SHP77 treated with DMSO at 0.1 percent for 48 hours (cell line): ENCODE results near the gene USHBP1.
"Not testable (repeated sequence)": the region's sequence is repeated elsewhere in the genome, so short reads cannot be mapped to it uniquely, and the experiment has no call there.

Source experiments
- DNase-seq: peaks from one replicate; lab custom pipeline; 2025; lab: John Stamatoyannopoulos, UW

Gene USHBP1

GRCh38 chr19:17264641-17264979, at the start of gene USHBP1:
USHBP1 (minus strand) TSS chr19:17264745; CDS start chr19:17264299, 446 bp downstream.
- no peak for DNase-seq

- DNase-seq = no peak
Observed at GRCh38 chr19:17314007-17314593, 49.6 kb upstream of the USHBP1 start.

GRCh38 chr19:17312189-17313113, 47.9 kb upstream of the USHBP1 start:
- no peak for DNase-seq

DNA sequence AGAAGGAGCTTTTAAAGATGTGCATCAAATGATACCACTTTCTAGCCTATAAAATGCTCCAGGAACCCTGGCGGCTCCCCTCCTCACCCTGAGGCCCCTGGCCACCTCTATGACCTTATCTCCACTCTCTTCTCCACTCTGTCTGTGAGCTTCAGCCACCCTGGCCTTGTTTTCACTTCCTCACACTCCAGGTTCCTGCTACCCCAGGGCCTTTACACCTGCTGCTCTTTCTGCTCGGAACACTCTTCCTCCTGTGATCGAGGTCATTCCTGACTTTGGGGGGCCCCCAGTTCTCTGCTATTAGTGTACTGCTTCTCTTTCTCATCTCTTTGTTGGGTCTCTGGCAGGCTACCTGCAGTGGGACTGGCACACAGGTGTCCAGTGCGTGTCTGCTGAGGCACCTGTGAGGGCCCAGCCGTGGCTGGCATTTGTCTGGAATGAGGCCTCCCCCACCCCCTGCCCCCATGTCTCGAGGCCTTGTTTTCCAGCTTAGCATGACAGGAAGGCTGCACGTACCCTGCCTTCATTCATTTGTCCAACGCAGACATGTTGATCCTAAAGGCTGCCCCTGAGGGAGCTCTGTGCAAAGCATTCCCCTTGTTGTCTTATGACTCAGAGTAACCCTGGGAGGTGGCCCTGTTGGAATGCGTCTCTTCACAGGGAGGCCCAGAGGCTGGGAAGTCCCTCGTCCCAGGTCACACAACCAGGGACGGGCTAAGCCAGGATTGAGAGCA, 47.1 kb upstream of the USHBP1 start:
- DNase-seq = no peak

- no peak for DNase-seq
Observed at GRCh38 chr19:17309965-17310461, 45.5 kb upstream of the USHBP1 start.

DNA sequence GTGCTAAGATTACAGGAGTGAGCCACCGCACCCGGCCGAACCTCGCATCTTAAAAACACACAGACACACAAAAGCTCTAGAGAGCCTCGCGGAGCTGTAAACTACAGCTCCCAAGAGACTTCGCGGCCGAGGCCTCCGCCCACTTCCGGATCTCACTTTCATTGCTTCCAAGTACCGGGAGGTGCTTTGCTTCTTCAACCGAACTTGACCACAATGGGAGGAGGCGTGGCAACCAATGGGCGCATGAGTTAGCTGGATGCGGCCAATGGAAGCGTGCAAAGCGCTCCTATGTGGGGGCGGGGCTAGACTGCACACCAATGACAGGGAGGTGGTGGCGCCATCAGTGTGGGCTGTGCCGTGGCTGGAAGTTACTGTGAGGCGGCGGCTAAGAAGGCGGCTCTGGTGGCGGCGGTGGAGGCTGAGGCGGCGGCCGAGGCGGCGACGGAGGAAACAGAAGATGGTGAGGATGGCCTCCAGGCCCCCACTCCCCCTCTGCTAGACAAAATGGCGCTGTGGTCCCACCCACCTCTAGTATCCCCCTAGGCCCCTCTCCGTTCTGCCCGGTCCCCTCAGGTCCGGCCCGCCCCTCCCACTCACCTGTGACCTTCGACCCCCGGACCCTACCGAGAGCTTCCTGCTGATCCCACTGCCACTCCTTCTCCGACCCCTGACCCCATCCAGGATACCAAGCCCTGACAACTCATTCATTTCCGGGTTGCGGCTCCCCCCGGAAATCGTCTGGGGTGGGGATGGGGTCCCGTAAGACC, 44.8 kb upstream of the USHBP1 start, which contains the start of gene DDA1:
Gene DDA1, plus strand, starts transcription at position 366 of the 767 bp plus-strand sequence. Its CDS starts 92 bp downstream, at position 458.
- peak; percentile 97 for DNase-seq

DNA sequence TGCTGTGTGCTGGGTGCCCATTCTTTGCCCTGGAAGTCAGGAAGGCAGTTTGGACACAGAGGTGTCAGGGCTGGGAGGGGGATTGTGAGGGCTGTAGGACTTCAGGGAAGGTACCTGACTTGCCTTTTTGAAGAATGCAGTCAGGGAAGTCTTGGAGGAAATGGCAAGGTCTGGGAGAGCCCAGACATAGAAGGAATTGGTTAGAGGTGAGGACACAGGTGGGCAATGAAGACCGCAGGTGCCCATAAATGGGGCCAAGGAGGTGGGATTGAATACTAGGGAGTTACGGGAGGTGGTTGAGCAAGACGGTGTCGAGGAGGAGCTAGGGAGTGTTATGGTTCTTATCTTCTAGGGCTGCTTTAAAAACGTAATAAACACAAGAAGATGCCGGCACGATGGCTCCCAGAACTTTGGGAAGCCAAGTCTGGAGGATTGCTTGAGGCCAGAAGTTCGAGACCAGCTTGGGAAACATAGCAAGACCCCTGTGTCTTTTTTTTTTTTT, 43.4 kb upstream of the USHBP1 start:
- DNase-seq = no peak

DNA sequence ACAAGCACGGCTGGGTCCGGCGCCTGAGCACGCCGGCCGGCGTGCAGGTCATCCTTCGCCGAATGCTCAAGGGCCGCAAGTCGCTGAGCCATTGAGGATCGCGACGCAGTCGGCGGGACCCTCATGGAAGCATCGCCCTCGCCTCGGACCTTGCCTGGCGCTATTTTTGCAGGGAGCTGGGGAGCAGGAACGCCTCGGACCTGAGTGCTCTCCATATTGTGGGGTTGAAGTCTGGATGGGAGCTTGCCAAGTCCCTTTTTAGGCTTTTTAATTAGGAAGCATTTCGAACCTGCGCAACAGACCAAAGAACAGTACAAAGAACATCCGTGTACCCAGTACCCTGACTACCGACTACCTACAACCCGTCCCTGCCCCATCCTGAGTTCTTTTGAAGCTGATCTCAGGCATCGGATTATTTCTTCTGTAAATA, 41.8 kb upstream of the USHBP1 start:
- no peak for DNase-seq

DNA sequence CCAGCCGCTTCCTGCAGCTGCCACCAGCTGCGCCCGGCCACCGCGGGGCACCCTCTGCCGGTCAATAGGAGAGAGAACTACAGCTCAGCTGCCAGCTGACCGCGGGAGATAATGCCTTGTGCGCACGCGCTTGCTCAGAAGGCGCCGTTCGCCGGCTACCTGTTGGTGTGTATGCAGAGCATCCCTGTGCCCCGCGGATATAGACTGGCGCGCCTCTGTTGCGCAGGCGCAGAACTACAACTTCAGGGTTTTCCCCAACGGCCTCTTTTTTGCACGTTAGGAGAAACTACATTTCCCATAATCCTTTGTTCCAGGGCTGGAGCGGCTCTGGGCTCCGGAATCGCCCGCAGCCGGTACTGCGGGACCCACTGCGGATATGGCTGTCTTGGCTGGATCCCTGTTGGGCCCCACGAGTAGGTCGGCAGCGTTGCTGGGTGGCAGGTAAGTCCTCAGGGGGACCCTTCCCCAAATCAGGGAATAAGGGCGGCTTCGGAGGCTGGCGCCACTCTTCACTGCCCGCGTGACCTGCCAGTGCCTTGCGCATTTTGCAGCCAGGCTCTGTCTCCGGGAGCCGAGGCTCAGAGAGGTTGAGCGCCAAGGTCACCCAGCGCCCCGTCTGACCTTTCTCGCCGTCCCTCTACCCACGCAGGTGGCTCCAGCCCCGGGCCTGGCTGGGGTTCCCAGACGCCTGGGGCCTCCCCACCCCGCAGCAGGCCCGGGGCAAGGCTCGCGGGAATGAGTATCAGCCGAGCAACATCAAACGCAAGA, 41.2 kb upstream of the USHBP1 start, which contains the start of gene MRPL34:
Gene MRPL34, plus strand, starts transcription at position 356 of the 768 bp plus-strand sequence. Its CDS starts 21 bp downstream, at position 377.
- DNase-seq = peak; percentile 99

DNA sequence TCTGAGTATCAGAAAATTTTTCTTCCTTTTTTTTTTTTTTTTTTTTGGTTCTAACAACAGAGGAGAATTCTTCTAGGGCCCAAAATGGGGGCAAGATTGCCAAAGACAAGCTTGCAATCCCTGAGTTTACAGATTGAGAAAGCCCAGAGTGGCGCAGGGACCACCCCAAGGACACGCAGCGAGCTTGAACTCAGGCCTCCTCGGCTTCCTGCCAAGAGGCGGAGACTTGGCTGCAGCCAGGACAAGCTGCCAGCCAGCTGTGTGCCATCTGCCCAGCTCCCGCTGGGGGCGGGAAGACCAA, 40.6 kb upstream of the USHBP1 start:
- DNase-seq = no peak

- DNase-seq = peak; percentile 51
Observed at GRCh38 chr19:17304386-17305215, 40.1 kb upstream of the USHBP1 start.

DNA sequence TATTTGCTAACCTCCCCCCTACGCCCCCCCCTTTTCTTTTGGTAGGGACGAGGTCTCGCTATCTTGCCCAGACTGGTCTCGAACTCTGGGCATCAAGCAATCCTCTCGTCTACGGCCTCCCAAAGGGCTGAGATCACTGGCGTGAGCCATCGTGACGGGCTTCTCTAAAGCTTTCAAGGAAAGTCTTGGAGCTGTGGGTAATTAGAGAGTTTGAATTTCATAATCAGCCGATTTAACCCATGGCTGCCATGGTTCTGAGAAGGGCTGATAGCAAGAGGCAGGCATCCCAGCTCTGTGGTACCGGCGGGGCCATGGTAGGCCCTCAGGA, 39.4 kb upstream of the USHBP1 start:
- DNase-seq = no peak

DNA sequence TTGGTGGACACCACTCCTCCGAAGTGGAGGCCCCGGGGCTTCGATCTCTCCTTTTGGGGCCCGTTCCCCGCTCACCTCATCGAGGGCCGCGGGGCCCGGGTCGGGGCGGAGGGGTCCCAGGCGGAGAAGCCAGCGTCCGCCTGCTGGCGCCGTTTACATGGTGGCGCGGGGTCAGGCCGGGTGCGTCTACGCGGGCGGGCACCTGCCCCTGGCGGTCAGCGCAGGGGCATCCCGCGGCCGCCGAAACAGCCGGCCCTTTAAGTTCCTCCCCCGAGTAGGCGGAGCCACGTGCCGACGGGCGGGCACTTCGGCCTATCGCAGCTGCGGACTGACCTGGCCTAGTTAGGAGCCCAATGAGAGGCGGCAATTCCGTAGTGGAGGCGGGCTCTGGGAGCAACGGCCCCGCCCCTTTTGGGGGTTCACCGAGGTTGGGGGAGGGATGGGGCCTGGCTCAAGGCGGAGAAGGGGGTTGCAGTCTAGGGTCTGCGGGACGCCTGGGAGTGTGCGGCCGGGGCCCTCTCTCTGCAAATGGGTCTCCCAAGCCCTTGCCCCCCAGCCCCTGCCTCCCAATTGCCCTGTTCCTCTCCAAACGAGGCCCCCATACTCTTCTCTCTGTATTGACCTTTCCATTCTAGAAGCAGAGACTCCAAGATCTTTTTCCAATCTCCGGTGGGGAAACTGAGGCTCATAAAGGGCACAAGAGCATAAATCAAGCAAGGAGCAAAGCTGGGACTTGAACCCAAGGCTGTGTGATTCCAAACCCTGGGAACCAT, 38.8 kb upstream of the USHBP1 start, which contains the start of gene ABHD8:
Gene ABHD8, minus strand, starts transcription at position 259 of the 773 bp plus-strand sequence. CDS start 1,809 bp downstream, outside the sequence.
- peak; percentile 90 for DNase-seq

DNA sequence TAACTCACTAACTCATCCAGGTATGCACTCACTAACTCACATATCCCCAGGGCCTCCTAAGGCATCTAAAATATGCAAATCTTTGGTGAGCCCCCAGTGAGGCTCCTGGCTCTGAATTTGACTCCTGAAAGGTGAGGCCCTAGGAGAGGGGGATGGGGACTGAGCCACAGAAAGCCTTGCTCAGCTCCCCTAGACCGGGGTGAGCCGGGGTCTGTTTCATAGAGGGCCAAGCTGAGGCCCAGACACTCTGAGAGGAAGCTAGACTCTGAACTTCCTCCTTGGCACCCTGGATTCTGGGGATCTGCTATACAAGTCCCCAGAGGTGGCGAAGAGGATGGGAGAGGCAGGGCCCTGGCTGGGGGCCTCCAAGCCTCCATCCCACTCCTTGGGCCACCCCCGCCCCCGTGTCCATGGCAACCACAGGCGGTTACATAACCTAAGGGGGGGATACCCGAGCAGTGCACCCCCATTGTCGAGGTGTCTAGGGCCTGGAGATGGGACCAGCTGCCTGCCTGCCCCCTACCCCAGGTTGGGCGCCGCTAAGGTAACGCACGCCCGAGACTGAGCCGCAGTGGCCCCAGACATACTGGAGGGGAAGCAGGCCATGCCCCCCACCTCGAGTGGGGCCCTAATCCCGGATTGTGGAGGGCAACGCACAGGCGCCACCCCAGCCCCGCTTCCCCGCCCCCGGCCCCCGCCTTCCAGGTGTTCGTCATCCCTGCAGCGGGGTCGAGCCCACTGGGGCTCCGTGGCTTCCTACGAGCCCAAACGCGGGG, 38.0 kb upstream of the USHBP1 start:
- DNase-seq = no peak

GRCh38 chr19:17300992-17301619, 36.6 kb upstream of the USHBP1 start:
- DNase-seq = no peak

- DNase-seq = no peak
Observed at GRCh38 chr19:17296976-17297375, 32.4 kb upstream of the USHBP1 start.

- no peak for DNase-seq
Observed at GRCh38 chr19:17296273-17296672, 31.7 kb upstream of the USHBP1 start.

GRCh38 chr19:17295551-17295950, 31.0 kb upstream of the USHBP1 start:
- DNase-seq = not testable (repeated sequence)
